Measurements from ENCODE around the gene MS4A18.

MS4A18 gene

GRCh38 chr11:60786811-60787567, 62.5 kb downstream of the MS4A18 start:
- DNase-seq (ENCODE audit: low spot score), result no peak

DNA sequence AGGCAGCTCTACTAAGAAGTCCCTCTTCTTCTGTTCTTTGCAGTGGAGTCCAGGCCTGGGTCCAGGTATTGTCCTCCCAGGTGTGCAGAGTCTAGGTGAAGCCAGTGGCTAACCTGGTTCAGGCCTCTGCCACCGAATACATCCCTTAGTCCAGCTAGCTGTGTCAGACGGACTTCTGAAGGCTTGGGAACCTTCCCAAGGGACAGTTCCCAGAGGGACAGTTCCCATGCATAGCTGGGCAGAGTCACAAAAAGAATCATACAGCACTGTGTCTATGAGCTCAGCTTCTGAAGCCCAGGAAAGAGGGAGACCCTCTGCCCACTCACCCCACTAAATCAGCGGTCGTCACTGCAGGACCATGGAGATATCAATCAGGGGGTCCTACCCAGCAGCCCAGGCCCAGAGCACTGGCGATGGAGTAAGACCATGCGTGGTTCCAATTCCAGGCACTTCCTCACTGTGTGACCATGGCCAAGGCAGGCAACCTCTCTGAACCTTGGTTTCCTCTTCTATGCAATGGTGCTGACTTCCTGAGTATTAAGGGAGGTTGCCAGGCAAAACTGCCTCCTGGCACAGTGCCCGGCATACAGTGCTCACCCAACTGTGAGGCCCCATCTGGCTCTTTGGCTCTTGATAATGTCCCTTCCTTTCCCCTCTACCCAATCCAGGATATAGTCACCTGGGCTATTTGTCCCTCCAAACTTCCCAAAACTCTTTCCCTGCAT, 64.0 kb downstream of the MS4A18 start:
- DNase-seq (ENCODE audit: low spot score), result no peak

DNA sequence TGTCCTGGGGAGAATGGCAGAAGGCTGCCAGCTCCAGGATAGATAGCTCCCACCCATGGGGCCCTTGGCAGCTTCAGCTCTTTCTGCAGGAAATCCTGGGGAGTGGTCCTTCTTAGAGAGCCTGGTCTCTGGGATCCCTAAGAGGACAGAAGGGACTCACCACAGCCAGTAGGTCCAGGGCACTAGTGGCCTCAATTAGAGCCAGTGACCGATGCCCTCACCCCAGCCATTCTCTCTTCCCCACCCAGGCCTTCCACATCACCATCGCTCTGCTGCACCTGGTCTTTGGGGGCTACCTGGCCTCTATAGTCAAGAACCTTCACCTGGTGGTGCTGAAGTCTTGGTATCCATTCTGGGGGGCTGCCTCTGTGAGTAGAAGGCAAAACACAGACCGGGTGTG, 66.2 kb downstream of the MS4A18 start:
- no peak for DNase-seq (ENCODE audit: low spot score)

- no peak for DNase-seq (ENCODE audit: low spot score)
Observed at GRCh38 chr11:60791153-60791933, 66.8 kb downstream of the MS4A18 start.

DNA sequence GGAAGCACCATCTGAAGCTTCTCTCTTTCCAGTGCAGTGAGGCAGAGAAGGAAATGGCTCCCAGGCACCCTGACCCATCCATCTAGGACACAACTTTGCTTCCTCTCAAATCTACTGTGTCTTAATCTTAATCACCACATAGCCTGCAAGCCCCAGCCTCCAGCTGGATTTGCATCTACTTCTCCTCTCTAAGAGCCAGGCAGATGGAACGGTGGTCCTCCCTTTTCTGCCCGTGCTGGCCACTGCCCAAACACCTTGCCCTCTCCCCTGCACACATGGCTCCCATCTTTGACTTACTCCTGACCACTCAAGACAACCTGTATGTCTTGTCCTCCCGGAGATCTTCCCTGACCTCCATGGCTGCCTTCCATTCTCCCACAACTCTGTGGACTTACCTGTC, 68.0 kb downstream of the MS4A18 start:
- no peak for DNase-seq (ENCODE audit: low spot score)
